C4-2B (cell line): ENCODE results near the gene MSH2.

ENCODE experiments used
- ZFX ChIP-seq: fragments of 450-650 bp; IDR thresholded peaks from 2 replicates; pipeline ENCODE4 v1.6.1; 2017
- TF ChIP-seq, protein P1 (sequence below): fragments of 450-650 bp; conservative IDR thresholded peaks from 2 replicates; pipeline ENCODE4 v1.5.1; 2017; ENCODE audit warnings: mild to moderate bottlenecking

DNA sequence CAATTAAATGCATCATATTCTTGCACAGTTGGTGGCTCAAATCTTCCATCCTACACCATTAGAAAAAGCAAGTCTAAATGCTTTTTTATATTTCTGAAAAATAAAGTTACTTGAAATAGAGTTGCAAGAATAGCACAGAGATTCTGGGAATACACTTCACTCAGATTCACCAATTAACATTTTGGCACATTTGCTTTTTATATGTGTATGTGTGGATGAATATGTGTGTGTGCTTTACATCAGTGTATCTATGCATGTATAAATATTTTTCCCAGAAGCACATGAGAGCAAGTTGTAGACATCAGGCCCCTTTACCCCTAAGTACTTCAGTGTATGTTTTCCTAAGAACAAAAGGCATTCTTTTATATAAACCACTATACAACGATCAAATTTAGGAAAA is 27.6 kb upstream of the MSH2 start:
- TF ChIP-seq, protein P1, sequence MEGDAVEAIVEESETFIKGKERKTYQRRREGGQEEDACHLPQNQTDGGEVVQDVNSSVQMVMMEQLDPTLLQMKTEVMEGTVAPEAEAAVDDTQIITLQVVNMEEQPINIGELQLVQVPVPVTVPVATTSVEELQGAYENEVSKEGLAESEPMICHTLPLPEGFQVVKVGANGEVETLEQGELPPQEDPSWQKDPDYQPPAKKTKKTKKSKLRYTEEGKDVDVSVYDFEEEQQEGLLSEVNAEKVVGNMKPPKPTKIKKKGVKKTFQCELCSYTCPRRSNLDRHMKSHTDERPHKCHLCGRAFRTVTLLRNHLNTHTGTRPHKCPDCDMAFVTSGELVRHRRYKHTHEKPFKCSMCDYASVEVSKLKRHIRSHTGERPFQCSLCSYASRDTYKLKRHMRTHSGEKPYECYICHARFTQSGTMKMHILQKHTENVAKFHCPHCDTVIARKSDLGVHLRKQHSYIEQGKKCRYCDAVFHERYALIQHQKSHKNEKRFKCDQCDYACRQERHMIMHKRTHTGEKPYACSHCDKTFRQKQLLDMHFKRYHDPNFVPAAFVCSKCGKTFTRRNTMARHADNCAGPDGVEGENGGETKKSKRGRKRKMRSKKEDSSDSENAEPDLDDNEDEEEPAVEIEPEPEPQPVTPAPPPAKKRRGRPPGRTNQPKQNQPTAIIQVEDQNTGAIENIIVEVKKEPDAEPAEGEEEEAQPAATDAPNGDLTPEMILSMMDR: no peak
- TF ChIP-seq ZFX: no peak
